Naive thymus-derived CD4-positive, alpha-beta T cell (primary cell): ENCODE results near the gene GDF2. TPM values are rescaled to one million over a fixed set of nuclear protein-coding genes. Genes with fewer than 3 reads are reported as not detected.

ENCODE experiments used
- ATAC-seq: fragments of 150-1000 bp; cut with Tn5 transposase; 2 replicates; pipeline ENCODE4 v1.10.0; 2021; ENCODE audit warnings: mild to moderate bottlenecking, moderate library complexity
- CTCF ChIA-PET: fragments of 350-600 bp; sonication (Branson Sonifier 250); formaldehyde crosslinking; loops from one replicate; lab custom pipeline; 2021; ENCODE audit warnings: antibody characterized with exemption; lab: Charles Lee
- POLR2A ChIA-PET: fragments of 350-600 bp; sonication (Branson Sonifier 250); formaldehyde crosslinking; loops from one replicate; lab custom pipeline; 2021; ENCODE audit warnings: antibody characterized with exemption, inconsistent platforms; lab: Charles Lee
- DNase-seq, 9 donors: peaks; one replicate each; pipeline versions ENCODE4 v3.0.0 to v3.0.0-alpha.2; 2020 to 2022; ENCODE audit warnings: mixed read lengths in 1 of 9
- H3K27ac ChIP-seq: one replicate; pipeline ENCODE4 v1.7.0; 2013; ENCODE audit warnings: mild to moderate bottlenecking, low read depth, low read length, moderate library complexity
- H3K27me3 ChIP-seq, 2 donors: one replicate each; pipeline ENCODE4 v1.7.0; 2013; ENCODE audit warnings: low read length in 2 of 2, mild to moderate bottlenecking in 2 of 2, moderate library complexity in 2 of 2; ENCODE audit not compliant: control insufficient read depth in 2 of 2, insufficient read depth in 2 of 2
- H3K36me3 ChIP-seq, 3 experiments: 1 replicate in 2 of 3; 2 replicates in 1 of 3; pipeline ENCODE4 v1.7.0; 2013; ENCODE audit warnings: low read length in 3 of 3, mild to moderate bottlenecking in 3 of 3, moderate library complexity in 1 of 3; ENCODE audit not compliant: insufficient read depth in 3 of 3, control insufficient read depth in 2 of 3
- H3K4me1 ChIP-seq, 2 donors: one replicate each; pipeline ENCODE4 v1.7.0; 2013; ENCODE audit warnings: low read length in 2 of 2, mild to moderate bottlenecking in 2 of 2, moderate library complexity in 1 of 2; ENCODE audit not compliant: control insufficient read depth in 2 of 2, insufficient read depth in 2 of 2
- H3K4me3 ChIP-seq: 2 replicates; pipeline ENCODE4 v1.7.0; 2013; ENCODE audit warnings: mild to moderate bottlenecking, low read length
- H3K9me3 ChIP-seq, 3 experiments: 1 replicate in 2 of 3; 2 replicates in 1 of 3; pipeline ENCODE4 v1.7.0; 2013; ENCODE audit warnings: low read length in 3 of 3; ENCODE audit not compliant: control insufficient read depth in 2 of 3
- H3K27ac Mint-ChIP-seq, 9 donors: one replicate each; pipeline ENCODE4 v1.8.0; 2020 to 2022; ENCODE audit warnings: mixed read lengths in 9 of 9, mild to moderate bottlenecking in 8 of 9, moderate library complexity in 5 of 9, inconsistent platforms in 2 of 9
- H3K27me3 Mint-ChIP-seq, 5 donors: one replicate each; pipeline ENCODE4 v1.8.0; 2021 to 2022; ENCODE audit warnings: mixed read lengths in 5 of 5, mild to moderate bottlenecking in 1 of 5
- H3K36me3 Mint-ChIP-seq, 5 donors: one replicate each; pipeline ENCODE4 v1.8.0; 2020 to 2022; ENCODE audit warnings: mixed read lengths in 5 of 5, mild to moderate bottlenecking in 3 of 5, inconsistent platforms in 1 of 5
- H3K4me1 Mint-ChIP-seq, 7 donors: one replicate each; pipeline ENCODE4 v1.8.0; 2020 to 2022; ENCODE audit warnings: mixed read lengths in 7 of 7, mild to moderate bottlenecking in 3 of 7, inconsistent platforms in 1 of 7
- H3K4me3 Mint-ChIP-seq, 10 donors: one replicate each; pipeline ENCODE4 v1.8.0; 2020 to 2022; ENCODE audit warnings: mild to moderate bottlenecking in 10 of 10, mixed read lengths in 10 of 10, moderate library complexity in 6 of 10, inconsistent platforms in 2 of 10
- H3K9me3 Mint-ChIP-seq, 11 donors: one replicate each; pipeline ENCODE4 v1.8.0; 2020 to 2022; ENCODE audit warnings: mixed read lengths in 11 of 11, mild to moderate bottlenecking in 4 of 11, inconsistent platforms in 1 of 11, moderate library complexity in 1 of 11
- intact Hi-C, 2 donors: fragments of 100-400 bp; cut with micrococcal nuclease; formaldehyde crosslinking; loops; one replicate each; pipeline ENCODE4 v1.15.1; 2023
- polyA plus RNA-seq, 2 donors: library from polyadenylated mRNA; unstranded; fragments of 300-500 nt; fragmentation: Illumina TruSeq; gene quantifications; one replicate each; pipeline ENCODE4 v1.2.3, GENCODE V29; 2021
- total RNA-seq, 6 experiments: library from RNA in 5 of 6; stranded (reverse) in 5 of 6; gene quantifications; 1 replicate in 5 of 6; 2 replicates in 1 of 6; pipeline ENCODE4 v1.2.3 and lab custom pipeline; 2021 to 2026

GDF2 gene
- total and polyA plus RNA-seq, 7 experiments from 2014 or later, result not detected

DNA sequence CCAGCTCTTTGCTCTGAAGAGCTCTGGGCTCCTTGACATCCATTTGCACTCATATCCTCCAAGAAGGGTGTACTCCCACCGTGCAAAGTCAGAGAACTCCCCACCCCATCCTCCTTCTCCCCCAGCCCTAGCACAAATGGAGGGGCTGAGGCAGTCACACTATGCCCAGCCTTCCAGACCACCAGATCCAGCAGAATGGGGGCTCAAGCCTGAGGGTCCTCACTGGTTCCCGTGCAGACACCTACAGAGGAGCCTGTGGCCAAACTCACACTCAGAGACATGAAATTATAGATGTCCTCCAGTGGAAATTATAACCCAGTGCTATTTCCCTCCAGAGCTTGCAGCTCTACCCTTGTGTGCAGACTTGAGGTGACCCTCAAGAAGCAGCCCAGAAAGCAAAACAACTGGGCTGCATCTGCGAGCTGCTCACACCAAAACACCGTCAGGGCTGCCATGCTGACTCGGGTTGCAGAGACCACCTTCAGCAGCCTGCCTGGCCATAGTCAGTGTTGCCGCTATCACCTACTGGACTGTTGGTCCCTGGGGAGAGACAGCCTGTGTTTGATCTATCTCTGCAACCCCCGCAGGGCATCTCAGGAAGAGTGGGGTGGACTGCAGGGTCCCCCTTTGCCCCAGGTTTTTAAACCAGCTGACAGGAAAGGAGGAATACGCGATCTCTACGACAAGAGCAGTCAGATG lies 54.4 kb downstream of the GDF2 start:
- intact Hi-C loops, result no loop called here
- peaks cover 0 to 4% (median 0%) of the 10 kb centered on the region in 11 donors for H3K9me3 Mint-ChIP-seq

More for the DNA sequence above, 54.4 kb downstream of the GDF2 start:
- peaks cover 7 to 13% (median 7%) of the 10 kb centered on the region in 7 donors for H3K4me1 Mint-ChIP-seq
- H3K27ac Mint-ChIP-seq, result no peak overlapping the region
- no peaks in the 10 kb centered on the region for H3K36me3 Mint-ChIP-seq
- no peak overlapping the region for H3K4me3 Mint-ChIP-seq
- DNase-seq (peak in 1 of 9 donors; percentile 7), ATAC-seq (no peak)
- ChIA-PET CTCF (interaction anchor here (0.8 kb wide), 1 partner anchor 90 kb away, joined by 3 read pairs; no protein-coding TSS in a partner anchor), POLR2A (no interaction called here)
- Histone ChIP-seq H3K9me3 (no peaks in the 10 kb centered on the region), H3K27me3 (no peaks in the 10 kb centered on the region), H3K36me3 (no peaks in the 10 kb centered on the region), H3K4me1 (no peaks in the 10 kb centered on the region), H3K27ac (no peak overlapping the region), H3K4me3 (no peak overlapping the region)
- peaks cover 56 to 67% (median 60%) of the 10 kb centered on the region in 5 donors for H3K27me3 Mint-ChIP-seq

Other genes with a start within 250 kb of the GDF2 start
- 1 to 10 TPM in 2 of 5 experiments, under 1 TPM in 2, not detected in 1; 0.16 to 1.6 (median 0.80) TPM for gene GDF10, start 22.3 kb upstream of the GDF2 start, total RNA-seq
- under 1 TPM; 0.69 to 0.82 TPM for gene GDF10, start 22.3 kb upstream of the GDF2 start, polyA plus RNA-seq
- not detected for gene RBP3, start 25.9 kb downstream of the GDF2 start, total RNA-seq
- gene RBP3, start 25.9 kb downstream of the GDF2 start, polyA plus RNA-seq, result not detected
- gene ZNF488, start 61.8 kb downstream of the GDF2 start, total RNA-seq, result not detected
- gene ZNF488, start 61.8 kb downstream of the GDF2 start, polyA plus RNA-seq, result under 1 TPM in 1 of 2 donors, not detected in 1; 0.12 TPM
- under 1 TPM in 1 of 5 experiments, not detected in 4; 0.63 TPM for gene ANXA8, start 161.7 kb downstream of the GDF2 start, total RNA-seq
- not detected for gene ANXA8, start 161.7 kb downstream of the GDF2 start, polyA plus RNA-seq
- not detected for gene FAM25G, start 169.2 kb downstream of the GDF2 start, total RNA-seq
- gene FAM25G, start 169.2 kb downstream of the GDF2 start, polyA plus RNA-seq, result not detected
- 10 to 100 TPM in 4 of 5 experiments, 1 to 10 TPM in 1; 9.7 to 20.4 (median 15.6) TPM for gene AGAP9, start 201.2 kb downstream of the GDF2 start, total RNA-seq
- gene AGAP9, start 201.2 kb downstream of the GDF2 start, polyA plus RNA-seq, result under 1 TPM; 0.19 to 0.91 TPM